ENCODE data around the gene TMED4. TPM values are rescaled to one million over a fixed set of nuclear protein-coding genes. Genes with fewer than 3 reads are reported as not detected.

The TMED4 gene
- polyA plus RNA-seq, 1 of the 3 experiments (the other 2 are of a cell fraction) = 145 TPM

- TF ChIP-seq REST (IDR thresholded peaks at IDR 0.05; ENCODE audit: low read depth, low read length) = no peak
- no peak for TF ChIP-seq NRF1 (IDR thresholded peaks at IDR 0.05; ENCODE audit: low read depth, low read length)
- TF ChIP-seq CHD2 (IDR thresholded peaks at IDR 0.05; ENCODE audit: low read length, partially characterized antibody) = no peak
- no peak for TF ChIP-seq JUND (IDR thresholded peaks at IDR 0.05)
- TF ChIP-seq IRF3 (IDR thresholded peaks at IDR 0.05; ENCODE audit: low read depth, low read length) = no peak
- no peak for TF ChIP-seq TCF12 (IDR thresholded peaks at IDR 0.05)
- TF ChIP-seq TEAD4 (IDR thresholded peaks at IDR 0.05; ENCODE audit: borderline replicate concordance, insufficient read depth) = no peak
- TF ChIP-seq FOXM1 (IDR thresholded peaks at IDR 0.05; ENCODE audit: low read depth) = no peak
- no peak for TF ChIP-seq EP300 (IDR thresholded peaks at IDR 0.05; ENCODE audit: borderline replicate concordance in 1 of 2, low read depth in 1 of 2, low read length in 1 of 2)
- no peak for TF ChIP-seq RAD21 (IDR thresholded peaks at IDR 0.05; ENCODE audit: low read length)
- no peak for TF ChIP-seq EZH2phosphoT487 (IDR thresholded peaks at IDR 0.05; ENCODE audit: borderline replicate concordance, low read depth)
- no peak for TF ChIP-seq RFX5 (IDR thresholded peaks at IDR 0.05; ENCODE audit: low read length)
- TF ChIP-seq POLR2AphosphoS5 (IDR thresholded peaks at IDR 0.05; ENCODE audit: low read depth, low read length) = no peak
- no peak for TF ChIP-seq MXI1 (IDR thresholded peaks at IDR 0.05; ENCODE audit: low read depth, low read length)
- TF ChIP-seq TAF1 (IDR thresholded peaks at IDR 0.05; ENCODE audit: borderline replicate concordance, low read depth, low read length) = no peak
- Histone ChIP-seq H3K27me3 (ENCODE audit: insufficient read depth) (no peaks in the 10 kb centered on the region), H3K9me2 (no peaks in the 10 kb centered on the region), H3K4me1 (ENCODE audit: control insufficient read depth in 1 of 2, insufficient read depth in 2 of 2, low read depth in 1 of 2, low read length in 1 of 2) (peaks cover 0 to 6% of the 10 kb centered on the region in 2 experiments; a peak in 1 of 4 replicates), H3K4me2 (no peak overlapping the region), H3K9me3 (no peaks in the 10 kb centered on the region), H3K36me3 (replicated peaks in 1 of 2; ENCODE audit: control insufficient read depth in 1 of 2, insufficient read depth in 2 of 2, low read length in 1 of 2) (no peaks in the 10 kb centered on the region), H3K79me2 (ENCODE audit: insufficient read depth) (no peaks in the 10 kb centered on the region), H3K9ac (no peak overlapping the region), H4K20me1 (ENCODE audit: insufficient read depth) (no peaks in the 10 kb centered on the region), H3K27ac (ENCODE audit: low read depth in 2 of 2, low read length in 1 of 2) (no peak overlapping the region), H3K4me3 (ENCODE audit: low read depth in 2 of 2, low read length in 1 of 2) (no peak overlapping the region), H3F3A (replicated peaks; ENCODE audit: insufficient read depth) (no peaks in the 10 kb centered on the region), H2AFZ (ENCODE audit: low read depth) (no peak overlapping the region)
- 65% methylated on average over 10 of the region's 10 CpGs for WGBS (ENCODE audit: low lambda C conversion rate)
- DNase-seq = no peak
- ChIA-PET POLR2A (interaction anchor here (1.3 kb wide), 1 partner anchor 38 kb away, joined by 4 read pairs; no protein-coding TSS in a partner anchor), CTCF (interaction anchor here (1.4 to 5.3 kb wide), 6 partner anchors 8 to 295 kb away, joined by 6 to 34 read pairs (median 26); no protein-coding TSS in a partner anchor)
These were observed 45.9 kb downstream of the TMED4 start for GRCh38 chr7:44536090-44536489.

All from SK-N-SH (cell line).